GM12872 (cell line): ENCODE results near the gene SIPA1.

Source experiments
- TF ChIP-seq, protein P1 (sequence below): IDR thresholded peaks from 3 replicates; pipeline ENCODE4 v1.5.1; 2011; ENCODE audit warnings: low read depth, mild to moderate bottlenecking, low read length, moderate library complexity; ENCODE audit not compliant: insufficient read depth

Gene SIPA1

DNA sequence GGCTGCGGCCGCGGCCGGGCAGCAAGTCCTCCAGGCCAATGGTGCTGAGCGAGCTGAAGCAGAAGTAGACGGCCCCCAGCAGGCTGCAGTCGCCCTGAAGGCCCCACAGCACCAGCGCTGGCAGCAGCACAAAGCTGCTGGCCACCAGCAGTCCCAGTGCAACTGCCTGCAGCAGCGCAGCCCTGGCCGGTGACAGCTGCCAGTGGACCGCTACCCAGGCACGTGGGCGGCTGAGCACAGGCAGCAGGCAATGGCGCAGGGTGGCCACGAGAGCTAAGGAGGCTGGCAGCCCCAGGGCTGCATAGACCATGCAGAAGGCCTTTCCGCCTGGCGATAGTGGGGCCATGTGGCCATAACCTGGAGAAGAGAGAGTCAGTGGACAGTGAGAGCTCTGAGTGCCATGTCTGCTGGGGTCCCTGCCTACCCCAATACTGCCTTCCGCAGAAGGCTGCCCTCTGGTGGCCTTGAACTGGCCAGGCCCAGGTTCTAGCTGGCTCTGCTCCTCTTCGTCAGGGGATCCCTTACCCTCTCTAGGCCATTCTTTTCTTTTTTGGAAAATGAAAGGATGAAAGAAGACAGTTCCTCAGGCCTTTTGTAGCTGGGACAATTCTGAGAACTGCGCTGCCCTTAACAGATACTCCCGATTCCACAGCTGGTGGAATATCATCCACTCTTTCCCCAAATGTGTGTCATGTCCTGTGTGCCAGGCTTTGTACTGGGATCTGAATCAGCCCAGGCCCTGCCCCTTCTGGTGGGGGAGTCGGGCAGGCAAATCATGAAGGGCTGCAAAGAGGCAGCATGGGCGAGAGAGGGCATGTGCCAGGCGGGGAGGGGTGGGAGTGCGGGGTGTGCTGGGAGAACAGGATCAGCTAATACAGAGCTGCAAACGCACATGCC lies 44.1 kb upstream of the SIPA1 start:
- TF ChIP-seq, protein P1, sequence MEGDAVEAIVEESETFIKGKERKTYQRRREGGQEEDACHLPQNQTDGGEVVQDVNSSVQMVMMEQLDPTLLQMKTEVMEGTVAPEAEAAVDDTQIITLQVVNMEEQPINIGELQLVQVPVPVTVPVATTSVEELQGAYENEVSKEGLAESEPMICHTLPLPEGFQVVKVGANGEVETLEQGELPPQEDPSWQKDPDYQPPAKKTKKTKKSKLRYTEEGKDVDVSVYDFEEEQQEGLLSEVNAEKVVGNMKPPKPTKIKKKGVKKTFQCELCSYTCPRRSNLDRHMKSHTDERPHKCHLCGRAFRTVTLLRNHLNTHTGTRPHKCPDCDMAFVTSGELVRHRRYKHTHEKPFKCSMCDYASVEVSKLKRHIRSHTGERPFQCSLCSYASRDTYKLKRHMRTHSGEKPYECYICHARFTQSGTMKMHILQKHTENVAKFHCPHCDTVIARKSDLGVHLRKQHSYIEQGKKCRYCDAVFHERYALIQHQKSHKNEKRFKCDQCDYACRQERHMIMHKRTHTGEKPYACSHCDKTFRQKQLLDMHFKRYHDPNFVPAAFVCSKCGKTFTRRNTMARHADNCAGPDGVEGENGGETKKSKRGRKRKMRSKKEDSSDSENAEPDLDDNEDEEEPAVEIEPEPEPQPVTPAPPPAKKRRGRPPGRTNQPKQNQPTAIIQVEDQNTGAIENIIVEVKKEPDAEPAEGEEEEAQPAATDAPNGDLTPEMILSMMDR: peak; percentile 88

- TF ChIP-seq, protein P1: no peak
These were observed 42.8 kb upstream of the SIPA1 start for GRCh38 chr11:65595131-65595530.

GRCh38 chr11:65595543-65596281 lies 42.2 kb upstream of the SIPA1 start, which contains the start of gene KCNK7:
Gene KCNK7, minus strand, starts transcription at chr11:65595800. Its CDS starts 28 bp downstream, at chr11:65595772.
- TF ChIP-seq, protein P1: no peak

GRCh38 chr11:65596520-65596919 lies 41.4 kb upstream of the SIPA1 start:
- TF ChIP-seq, protein P1: no peak

DNA sequence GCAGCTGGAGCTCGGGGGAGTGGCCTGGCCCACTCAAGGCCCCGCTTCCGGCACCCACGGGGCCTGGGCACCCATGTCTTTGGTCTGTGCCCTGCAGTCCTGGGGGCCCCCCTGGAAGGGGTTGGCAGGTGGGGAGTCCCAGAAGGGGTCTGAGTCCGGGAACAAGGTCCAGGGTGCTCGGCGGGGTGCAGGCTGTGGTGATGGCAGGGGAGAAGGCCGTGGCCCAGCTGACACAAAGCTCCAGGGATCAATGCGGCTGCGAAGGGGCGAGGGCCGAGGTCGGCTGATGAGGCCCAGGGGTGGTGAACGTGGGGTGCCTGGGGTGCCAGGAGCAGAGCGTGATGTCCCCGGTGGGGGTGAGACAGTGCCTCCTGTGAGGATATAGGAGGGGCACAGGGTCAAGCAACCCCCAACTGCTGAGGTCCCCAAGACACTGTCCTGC lies 39.6 kb upstream of the SIPA1 start:
- TF ChIP-seq, protein P1: no peak

DNA sequence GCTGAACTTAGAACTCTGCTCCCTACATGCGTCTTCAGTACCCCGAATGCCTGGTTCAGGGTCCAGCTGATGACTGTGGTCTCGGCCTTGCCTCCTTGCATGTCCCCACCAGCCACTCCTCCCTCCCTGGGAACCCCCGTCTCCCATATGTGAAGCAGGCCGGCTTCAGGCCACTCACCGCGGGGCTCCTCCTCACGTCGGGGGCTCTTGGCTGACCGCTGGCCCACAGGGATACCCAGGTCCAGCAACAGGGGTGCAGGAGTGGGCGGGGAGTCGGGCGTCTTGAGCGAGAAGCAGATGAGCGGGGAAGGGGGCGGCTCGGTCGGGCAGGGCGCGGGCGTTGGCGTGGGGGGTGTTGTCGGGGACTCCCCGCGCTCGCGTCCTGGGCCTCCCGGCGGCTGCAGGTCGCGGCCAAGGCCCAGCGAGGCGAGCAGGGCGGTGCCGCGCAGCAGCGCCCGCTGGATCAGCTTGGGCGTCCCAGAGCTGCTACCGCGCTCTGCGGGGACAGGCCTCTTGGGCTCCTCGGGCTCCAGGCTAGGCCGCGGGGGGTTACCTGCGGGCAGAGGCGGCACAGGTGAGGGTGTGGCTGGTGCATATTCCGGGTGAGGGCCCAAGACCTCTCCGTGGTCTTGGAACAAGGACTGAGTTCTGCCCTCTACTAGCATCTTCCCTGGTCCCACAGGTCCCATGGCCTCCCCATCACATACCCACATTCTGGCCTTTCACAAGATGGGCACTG lies 38.5 kb upstream of the SIPA1 start:
- TF ChIP-seq, protein P1: no peak

- TF ChIP-seq, protein P1: no peak
These were observed 38.0 kb upstream of the SIPA1 start for GRCh38 chr11:65599955-65600246.
